ENCODE results near the gene ZBTB12.
A peak's percentile ranks its signal among the peaks of the same experiment; 100 is the strongest.
"Not testable (repeated sequence)": the region's sequence is repeated elsewhere in the genome, so short reads cannot be mapped to it uniquely, and the experiment has no call there.

The ZBTB12 gene

GRCh38 chr6:31874836-31875572 lies 26.9 kb downstream of the ZBTB12 start:
- no peak for DNase-seq (ENCODE audit: low spot score)

GRCh38 chr6:31874084-31874670 lies 27.7 kb downstream of the ZBTB12 start:
- DNase-seq (ENCODE audit: low spot score): no peak

- no peak for DNase-seq (ENCODE audit: low spot score)
Observed at GRCh38 chr6:31871046-31871659, 30.7 kb downstream of the ZBTB12 start.

GRCh38 chr6:31870385-31870921 lies 31.4 kb downstream of the ZBTB12 start:
- DNase-seq (ENCODE audit: low spot score): no peak

- no peak for DNase-seq (ENCODE audit: low spot score)
Observed at GRCh38 chr6:31869343-31869742, 32.5 kb downstream of the ZBTB12 start.

DNA sequence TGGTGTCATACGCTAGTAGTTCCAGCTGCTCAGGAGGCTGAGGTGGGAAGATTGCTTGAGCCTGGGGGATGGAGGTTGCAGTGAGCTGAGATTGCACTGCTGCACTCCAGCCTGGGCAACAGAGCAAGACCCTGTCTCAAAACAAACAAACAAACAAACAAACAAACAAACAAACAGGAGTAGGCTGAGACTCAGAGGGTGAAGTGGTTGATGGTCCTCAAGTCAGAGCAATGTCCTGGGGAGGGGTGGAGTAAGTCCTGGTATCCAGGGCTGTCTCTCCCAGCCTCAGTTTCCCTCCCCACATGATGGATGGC lies 33.3 kb downstream of the ZBTB12 start:
- DNase-seq (ENCODE audit: low spot score): not testable (repeated sequence)

DNA sequence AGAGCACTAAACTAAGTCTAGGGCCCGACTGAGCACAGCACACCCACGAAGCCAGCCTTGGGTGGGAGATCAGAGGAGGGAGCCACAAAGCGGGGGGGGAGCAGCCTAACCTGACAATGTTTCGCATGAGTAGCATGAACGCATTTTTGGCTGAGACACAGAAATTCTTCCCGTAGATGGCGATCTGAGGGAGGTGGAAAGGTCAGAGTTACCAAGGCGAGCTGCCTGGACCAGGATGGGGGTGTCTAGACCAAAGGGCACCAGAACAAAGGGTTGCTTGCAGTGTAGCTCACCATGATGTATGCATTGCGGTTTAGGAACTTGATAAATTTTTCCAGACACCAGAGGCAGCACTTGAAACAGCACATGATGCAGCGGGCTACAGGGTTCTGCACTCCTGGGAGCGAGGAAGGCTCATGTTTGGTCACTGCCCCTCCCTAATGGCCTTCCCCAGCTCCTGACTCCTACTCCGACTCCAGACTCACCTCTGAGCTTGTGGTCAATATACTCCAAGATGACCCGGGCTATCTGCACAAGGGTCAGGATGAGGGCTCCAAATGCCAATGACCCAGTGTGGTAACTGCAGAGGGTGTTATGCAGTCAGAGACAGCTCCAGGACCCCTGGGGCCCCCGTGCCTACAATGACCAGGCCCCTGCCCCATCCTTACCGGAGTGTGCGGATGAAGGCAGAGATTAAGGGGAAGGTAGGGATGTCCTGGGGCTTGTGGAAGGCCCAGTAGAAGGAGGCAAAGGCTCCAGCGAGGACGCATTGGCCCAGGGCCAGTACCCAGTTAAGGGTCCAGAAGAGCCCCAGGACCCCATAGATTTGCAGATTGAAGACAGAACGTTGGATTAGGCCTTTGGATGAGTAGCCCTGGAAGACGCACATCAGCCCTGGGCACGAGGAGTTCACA lies 36.4 kb downstream of the ZBTB12 start:
- DNase-seq (ENCODE audit: low spot score): no peak

DNA sequence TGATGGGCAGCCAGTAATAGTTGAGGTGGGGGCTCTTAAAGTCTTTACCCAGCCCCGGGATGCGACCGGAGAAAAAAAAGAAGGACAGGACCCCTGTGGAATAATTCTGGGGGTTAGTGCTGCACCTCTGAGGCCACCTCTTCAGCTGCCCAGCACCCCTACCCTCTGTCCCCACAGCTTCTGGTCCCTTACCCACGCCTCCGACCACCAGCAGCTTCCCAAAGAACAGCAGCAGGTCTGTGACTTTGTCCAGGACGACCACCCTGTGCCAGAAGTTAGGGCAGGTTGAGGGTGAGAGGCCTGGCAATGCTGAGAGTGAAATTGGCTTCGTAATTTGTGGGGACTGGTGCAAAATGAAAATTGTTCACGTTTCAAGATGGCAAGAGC lies 37.1 kb downstream of the ZBTB12 start:
- no peak for DNase-seq (ENCODE audit: low spot score)

GRCh38 chr6:31864123-31864562 lies 37.7 kb downstream of the ZBTB12 start:
- not testable (repeated sequence) for DNase-seq (ENCODE audit: low spot score)

DNA sequence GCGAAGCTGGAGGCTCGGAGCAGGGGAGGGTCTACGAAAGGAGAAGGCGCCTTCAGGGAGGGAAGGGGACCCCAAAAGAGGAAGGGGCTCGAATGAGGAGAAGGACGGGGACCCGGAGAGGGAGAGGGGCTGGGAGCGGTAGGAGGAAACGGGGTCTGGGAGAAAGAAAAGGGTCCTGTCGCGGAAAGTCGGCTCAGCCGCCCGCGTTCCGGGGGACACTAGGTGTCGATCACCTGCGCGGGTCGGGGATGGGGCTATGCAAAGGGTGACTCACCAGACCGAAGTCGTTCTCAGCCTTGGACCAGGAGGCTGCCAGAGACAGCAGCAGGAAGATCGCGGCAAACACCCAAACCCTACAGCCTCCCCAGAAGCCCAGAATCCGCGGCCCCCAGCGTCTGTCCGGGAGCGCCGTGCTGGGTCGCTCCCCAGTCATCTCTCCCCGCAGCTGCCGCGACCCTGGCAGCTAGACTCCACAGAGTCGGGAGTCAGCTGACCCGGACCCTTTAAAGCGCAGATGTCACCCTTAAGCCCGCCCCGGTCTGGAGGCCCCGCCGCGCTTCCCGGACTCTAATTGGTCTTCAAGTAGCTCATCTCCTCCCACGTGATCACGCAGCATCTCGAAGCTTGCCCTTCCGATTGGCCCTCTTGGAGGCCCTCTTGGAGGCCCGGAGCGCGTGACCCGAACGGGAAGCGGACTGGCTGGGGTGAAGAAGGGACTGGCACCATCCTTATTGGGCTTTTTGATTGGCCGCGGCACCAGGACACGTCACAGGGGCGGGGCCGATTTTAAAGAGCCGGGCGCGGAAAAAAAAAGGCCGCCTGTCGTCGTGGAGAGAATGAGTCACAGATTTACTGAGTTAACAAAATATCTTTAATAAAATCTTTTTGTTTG lies 39.3 kb downstream of the ZBTB12 start, which contains the start of gene NEU1:
TSS of gene NEU1 (minus strand) at position 478 of the 892 bp plus-strand sequence. CDS start at position 433, 45 bp downstream.
- DNase-seq (ENCODE audit: low spot score): peak; percentile 100

DNA sequence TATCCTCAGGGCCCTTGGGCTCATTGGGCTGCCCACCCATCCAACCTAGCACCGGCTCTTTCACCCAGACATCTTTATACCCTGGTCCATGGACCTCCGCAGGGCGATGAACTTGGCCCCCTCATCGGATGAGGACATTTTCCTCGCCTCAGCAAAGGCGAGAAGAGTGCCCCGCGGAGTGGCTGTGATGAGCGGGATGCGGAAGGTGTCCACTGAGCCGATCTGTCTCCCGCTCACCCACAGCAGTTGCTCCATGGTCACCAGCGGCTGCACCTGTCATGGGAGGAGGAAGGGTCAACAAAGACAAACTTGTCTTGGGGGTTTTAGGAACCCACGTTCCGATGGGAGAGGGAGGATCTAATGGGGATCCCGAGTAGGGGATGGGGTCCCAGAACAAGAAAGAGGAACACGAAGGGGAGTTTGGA lies 40.0 kb downstream of the ZBTB12 start:
- no peak for DNase-seq (ENCODE audit: low spot score)

DNA sequence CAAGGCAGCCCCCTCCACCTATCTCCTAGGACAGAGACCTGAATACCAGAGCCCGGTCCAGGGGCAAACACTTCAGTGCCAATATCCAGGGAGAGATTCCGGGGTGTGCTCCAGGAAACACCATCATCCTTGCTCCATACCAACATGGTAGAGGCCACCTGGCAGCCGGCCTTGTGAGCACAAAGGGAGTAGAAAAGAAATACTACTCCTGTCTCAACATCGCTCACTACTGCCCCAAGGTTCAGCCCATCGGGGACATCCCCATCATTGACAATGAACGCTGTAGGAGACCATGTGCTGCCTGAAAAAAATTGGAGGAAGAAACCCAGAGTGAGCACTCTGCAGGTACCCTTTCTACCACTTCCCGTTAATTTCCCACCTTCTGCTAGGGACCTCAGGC lies 40.7 kb downstream of the ZBTB12 start:
- no peak for DNase-seq (ENCODE audit: low spot score)

GRCh38 chr6:31860349-31860748 lies 41.5 kb downstream of the ZBTB12 start:
- no peak for DNase-seq (ENCODE audit: low spot score)

GRCh38 chr6:31859923-31860322 lies 42.0 kb downstream of the ZBTB12 start:
- DNase-seq (ENCODE audit: low spot score): no peak

GRCh38 chr6:31858707-31859106 lies 43.2 kb downstream of the ZBTB12 start:
- no peak for DNase-seq (ENCODE audit: low spot score)

GRCh38 chr6:31857774-31858173 lies 44.1 kb downstream of the ZBTB12 start:
- DNase-seq (ENCODE audit: low spot score): not testable (repeated sequence)

DNA sequence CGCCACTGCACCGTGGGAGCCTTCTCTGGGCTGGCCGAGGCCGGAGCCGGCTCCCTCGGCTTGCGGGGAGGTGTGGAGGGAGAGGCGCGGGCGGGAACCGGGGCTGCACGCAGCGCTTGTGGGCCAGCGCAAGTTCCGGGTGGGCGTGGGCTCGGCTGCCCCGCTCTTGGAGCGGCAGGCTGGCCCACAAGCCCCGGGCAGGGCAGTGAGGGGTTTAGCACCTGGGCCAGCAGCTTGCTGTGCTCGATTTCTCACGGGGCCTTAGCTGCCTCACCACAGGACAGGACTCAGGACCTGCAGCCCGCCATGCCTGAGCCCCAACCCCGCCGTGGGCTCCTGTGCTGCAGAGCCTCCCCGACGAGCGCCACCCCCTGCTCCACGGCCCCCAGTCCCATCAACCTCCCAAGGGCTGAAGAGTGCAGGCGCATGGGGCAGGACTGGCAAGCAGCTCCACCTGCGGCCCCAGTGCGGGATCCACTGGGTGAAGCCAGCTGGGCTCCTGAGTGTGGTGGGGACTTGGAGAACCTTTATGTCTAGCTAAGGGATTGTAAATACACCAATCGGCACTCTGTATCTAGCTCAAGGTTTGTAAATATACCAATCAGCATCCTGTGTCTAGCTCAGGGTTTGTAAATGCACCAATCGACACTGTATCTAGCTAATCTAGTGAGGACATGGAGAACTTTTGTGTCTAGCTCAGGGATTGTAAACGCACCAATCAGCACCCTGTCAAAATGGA lies 49.7 kb downstream of the ZBTB12 start:
- not testable (repeated sequence) for DNase-seq (ENCODE audit: low spot score)

DNA sequence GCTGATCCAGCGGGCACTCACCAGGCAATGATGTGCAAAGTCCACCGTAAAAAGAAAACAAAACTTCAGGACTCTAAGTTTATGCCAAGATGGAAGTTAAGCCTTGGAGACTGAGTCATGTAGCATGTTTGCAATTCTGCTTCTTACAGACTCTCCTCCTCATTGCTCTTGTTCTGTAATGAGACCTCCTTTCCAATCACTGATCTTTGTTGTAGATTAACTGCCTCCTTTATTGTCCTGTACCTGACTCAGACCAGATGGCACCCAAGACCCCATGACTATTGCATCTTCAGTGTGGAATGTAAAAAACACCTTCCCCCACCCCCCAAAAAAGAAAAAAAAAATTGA lies 50.4 kb downstream of the ZBTB12 start:
- DNase-seq (ENCODE audit: low spot score): no peak

DNA sequence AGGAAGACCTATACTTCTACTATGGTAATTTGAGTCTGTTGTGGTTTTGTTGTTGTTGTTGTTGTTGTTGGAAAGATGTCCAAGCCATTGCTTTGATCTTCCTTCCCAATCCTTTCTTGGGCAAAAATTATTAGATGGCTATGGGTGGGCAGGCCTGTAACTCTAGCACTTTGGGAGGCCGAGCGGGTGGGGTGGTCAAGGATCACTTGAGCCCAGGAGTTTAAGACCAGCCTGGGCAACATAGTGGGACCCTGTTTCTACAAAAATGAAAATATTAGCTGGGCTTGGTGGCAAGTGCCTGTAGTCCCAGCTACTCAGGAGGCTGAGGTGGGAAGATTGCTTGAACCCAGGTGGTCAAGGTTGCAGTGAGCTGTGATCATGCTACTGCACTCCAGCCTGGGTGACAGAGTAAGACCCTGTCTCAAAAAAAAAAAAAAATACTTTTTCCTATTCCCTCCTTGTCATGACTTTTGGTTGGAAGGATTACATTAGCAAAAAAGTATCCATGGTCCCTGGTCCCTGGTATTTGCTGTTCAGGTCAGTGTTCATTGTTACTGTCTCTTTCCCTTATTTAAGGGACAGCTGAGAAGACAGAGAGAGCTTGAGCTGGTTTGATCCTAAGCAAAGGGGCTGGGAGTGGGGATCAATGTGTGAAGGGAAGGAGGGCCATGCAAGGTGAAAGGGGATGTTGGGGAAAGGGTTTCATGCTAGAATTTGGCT lies 51.0 kb downstream of the ZBTB12 start:
- DNase-seq (ENCODE audit: low spot score): no peak
